Epithelial cell of esophagus (primary cell): ENCODE results near the gene METTL22.
A peak's percentile ranks its signal among the peaks of the same experiment; 100 is the strongest.

Source experiments
- DNase-seq: peaks from one replicate; pipeline ENCODE4 v3.0.0; 2010; ENCODE audit warnings: low read depth
- H3K4me3 ChIP-seq: 2 replicates; pipeline ENCODE4 v1.5.1; 2011; ENCODE audit warnings: mild to moderate bottlenecking, low read length, control low read depth
- TF ChIP-seq, protein P1 (sequence below): IDR thresholded peaks from 2 replicates; pipeline ENCODE4 v1.5.1; 2011; ENCODE audit warnings: low read depth, mild to moderate bottlenecking, low read length, control low read depth, inconsistent platforms; ENCODE audit not compliant: insufficient read depth; ENCODE audit errors: missing control alignments

METTL22 gene

DNA sequence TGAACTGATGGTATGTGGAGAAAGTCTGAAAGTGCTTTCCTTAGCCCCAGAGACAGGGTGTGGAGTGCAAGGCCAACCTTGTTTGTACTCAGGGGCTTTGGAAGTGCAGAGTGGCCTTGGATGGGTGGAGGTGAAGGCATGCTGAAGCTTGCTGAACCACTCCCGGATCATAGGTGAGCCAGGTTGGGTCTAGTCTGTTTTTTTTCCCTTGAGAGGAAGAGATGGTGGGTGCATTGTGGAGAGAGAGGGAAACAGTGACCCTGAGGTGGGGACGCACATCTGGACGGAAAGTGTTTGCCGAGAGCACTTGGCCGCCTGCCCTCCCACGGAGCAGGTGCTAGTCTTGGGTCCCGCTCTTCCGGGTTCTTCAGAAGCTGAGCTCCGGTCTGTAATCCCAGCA lies 65.4 kb downstream of the METTL22 start:
- TF ChIP-seq, protein P1, sequence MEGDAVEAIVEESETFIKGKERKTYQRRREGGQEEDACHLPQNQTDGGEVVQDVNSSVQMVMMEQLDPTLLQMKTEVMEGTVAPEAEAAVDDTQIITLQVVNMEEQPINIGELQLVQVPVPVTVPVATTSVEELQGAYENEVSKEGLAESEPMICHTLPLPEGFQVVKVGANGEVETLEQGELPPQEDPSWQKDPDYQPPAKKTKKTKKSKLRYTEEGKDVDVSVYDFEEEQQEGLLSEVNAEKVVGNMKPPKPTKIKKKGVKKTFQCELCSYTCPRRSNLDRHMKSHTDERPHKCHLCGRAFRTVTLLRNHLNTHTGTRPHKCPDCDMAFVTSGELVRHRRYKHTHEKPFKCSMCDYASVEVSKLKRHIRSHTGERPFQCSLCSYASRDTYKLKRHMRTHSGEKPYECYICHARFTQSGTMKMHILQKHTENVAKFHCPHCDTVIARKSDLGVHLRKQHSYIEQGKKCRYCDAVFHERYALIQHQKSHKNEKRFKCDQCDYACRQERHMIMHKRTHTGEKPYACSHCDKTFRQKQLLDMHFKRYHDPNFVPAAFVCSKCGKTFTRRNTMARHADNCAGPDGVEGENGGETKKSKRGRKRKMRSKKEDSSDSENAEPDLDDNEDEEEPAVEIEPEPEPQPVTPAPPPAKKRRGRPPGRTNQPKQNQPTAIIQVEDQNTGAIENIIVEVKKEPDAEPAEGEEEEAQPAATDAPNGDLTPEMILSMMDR = no peak
- peak; percentile 21 for DNase-seq
- H3K4me3 ChIP-seq = no peak overlapping the region

DNA sequence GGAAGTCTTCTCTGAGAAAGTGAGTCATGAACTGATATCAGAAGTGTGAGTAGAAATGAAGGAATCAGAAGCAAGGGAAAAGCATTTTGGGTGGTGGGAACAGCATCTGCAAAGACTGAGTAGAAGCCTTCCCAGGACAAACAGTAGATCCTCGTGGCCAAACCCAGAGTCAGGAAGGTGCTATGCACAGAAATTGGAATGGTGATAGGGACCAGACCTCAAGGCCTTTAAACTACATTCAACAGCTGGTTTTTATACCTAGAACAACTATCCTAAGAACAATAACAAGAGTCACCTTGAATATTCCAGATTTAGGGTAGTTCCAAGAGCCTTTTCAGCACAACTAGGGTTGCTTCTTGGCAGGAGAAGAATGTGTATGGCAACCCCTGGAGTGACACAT lies 68.2 kb downstream of the METTL22 start:
- TF ChIP-seq, protein P1 = no peak
- DNase-seq = no peak

DNA sequence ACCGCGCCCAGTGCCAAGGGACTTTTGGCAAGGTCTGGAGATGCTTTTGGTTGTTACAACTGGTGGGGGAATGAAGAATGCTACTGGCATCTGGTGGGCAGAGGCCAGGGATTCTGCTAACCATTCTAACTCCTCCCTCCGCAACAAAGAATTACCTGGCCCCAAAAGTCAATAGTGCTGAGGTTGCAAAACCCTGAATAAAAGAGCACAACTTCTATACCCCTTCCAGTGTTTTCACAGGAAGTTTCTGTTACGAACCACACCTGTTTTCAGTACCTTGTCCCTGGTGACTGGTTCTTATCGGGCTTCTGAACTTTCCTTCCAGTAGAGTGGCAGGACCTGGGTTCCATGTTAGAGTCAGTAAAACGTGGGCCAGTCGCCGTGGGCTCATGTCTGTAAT lies 70.2 kb downstream of the METTL22 start:
- H3K4me3 ChIP-seq = no peak overlapping the region
- TF ChIP-seq, protein P1 = no peak
- DNase-seq = no peak

More for the DNA sequence above, 68.2 kb downstream of the METTL22 start:
- no peak overlapping the region for H3K4me3 ChIP-seq

DNA sequence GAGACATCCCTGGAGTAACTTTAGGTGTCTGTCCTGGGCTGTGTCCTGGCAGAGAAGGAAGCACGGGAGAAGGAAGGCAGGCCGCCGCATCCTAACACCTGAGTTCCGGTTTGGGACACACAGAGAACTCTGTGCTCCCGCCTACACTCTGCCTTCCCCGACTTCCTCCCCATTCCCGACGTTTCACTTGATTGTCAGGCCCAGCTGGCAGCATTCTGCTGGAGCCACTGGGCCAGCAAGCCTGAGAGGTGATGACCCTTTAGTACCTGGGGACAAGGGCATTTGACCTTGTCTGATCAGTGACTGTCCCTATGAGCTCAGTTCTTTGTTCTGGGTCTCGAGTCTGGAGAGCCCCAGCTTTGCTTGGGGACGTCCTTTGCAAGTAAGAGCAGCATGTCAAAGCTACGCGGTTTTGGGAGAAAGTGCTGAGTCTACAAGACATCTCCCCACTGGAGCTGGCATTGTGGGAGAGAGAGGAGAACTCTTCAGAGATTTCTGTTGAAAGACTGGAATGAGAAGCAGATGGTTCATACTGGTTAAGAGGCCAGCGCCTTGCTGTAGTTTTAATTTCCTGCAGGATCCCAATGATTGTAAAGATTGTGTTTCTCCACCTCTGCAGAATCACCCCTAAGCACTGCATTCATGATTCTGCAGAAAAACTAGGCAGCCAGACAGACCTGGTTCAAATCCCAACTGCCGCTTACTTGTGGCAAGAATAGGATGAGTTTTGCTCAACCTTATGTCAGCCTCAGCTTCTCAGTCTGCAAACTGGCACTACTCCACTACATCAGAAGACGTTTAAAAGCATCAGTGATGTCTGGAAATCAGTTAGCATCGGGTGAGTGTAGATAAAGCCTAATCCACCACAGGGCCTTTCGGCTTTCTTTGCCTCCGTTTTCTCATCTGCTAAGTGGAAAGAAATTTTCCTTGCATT lies 73.6 kb downstream of the METTL22 start:
- H3K4me3 ChIP-seq = no peak overlapping the region
- TF ChIP-seq, protein P1 = no peak
- DNase-seq = no peak

DNA sequence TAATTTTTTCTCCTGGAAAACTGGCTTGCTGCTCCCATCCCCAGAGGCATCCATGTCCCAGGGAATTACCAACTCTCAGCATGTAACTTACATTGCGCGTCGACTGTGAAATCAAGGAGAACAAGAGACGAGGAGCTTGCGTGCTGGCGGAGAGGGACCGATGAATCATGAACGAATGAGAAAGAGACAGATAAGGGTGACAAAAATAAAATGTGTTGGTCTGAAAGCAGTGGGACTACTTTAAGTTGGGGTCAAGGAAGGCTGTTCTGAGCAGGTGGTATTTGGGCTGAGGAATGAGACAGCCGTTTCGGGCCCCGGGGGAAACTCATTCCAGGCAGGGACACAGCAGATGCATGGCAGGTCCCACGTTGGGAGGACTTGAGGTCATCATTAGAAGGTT lies 75.4 kb downstream of the METTL22 start:
- TF ChIP-seq, protein P1 = no peak
- no peak overlapping the region for H3K4me3 ChIP-seq
- DNase-seq = no peak

DNA sequence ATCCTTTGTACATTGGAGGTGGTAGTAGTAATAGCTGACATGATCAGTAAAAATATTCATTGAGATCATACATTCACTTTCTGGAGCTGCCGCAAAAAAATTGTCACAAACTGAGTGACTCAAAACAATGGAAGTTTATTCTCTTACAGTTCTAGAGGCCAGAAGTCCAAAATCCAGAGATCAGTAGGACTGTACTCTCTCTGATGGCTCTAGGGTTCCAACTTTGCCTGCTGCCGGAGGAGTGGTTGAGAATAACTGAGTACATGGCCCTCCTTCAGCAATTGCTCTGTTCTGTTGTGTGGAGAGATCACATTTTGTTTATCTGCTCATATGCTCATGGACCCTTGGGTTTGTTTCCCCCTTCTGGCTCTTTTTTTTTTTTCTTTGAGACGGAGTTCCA lies 76.5 kb downstream of the METTL22 start:
- H3K4me3 ChIP-seq = no peak overlapping the region
- no peak for DNase-seq
- TF ChIP-seq, protein P1 = no peak
